ENCODE data around the gene GGTLC2.
"Not testable (repeated sequence)": the region's sequence is repeated elsewhere in the genome, so short reads cannot be mapped to it uniquely, and the experiment has no call there.

GGTLC2 gene

GRCh38 chr22:22674467-22674866 is 30.1 kb downstream of the GGTLC2 start:
- DNase-seq: no peak
- TF ChIP-seq POLR2A (IDR thresholded peaks at IDR 0.05; ENCODE audit: low read length) (no peak), GATA1 (IDR thresholded peaks at IDR 0.05; ENCODE audit: low read depth, low read length) (no peak)

DNA sequence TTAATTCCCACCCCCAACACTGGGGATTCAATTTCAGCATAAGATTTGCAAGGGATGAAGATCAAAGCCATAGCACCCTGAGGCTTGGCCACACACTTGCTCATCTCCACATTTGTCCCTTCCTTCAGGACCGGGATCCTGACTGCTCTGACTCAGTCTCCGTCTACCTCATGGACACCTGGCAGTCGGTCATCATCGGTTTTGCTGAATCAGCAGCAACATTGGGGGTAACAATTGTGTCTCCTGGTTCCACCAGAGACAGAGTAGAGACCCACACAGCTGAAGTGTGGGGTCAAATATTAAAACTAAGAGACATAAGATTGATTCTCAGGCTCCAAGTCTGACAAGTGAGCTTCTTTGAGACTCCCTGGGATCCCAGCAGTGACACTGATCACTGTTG is 34.6 kb downstream of the GGTLC2 start:
- DNase-seq: no peak
- TF ChIP-seq POLR2A (IDR thresholded peaks at IDR 0.05; ENCODE audit: low read length) (no peak), GATA1 (IDR thresholded peaks at IDR 0.05; ENCODE audit: low read depth, low read length) (no peak)

DNA sequence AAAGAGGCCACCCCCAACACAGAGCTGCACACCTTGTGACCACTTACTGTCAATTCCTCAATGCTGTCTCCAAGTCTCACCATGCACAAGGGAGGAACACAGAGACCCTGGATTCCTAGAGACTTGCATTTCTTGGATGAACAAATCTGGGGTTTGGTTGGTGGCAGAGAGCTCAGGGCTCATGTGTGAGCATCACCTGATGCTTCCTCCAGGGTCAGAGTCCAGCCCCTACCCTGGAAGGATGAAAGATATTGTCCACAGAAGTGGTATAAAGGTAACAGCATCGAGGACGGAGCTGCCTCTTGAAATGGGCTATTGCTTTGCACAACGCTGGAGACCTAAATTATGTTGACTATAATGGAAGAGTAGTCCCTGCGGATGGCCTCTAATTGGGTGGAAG is 36.0 kb downstream of the GGTLC2 start:
- no peak for DNase-seq
- no peak for TF ChIP-seq GATA1 (IDR thresholded peaks at IDR 0.05; ENCODE audit: low read depth, low read length)
- TF ChIP-seq POLR2A (IDR thresholded peaks at IDR 0.05; ENCODE audit: low read length): no peak

DNA sequence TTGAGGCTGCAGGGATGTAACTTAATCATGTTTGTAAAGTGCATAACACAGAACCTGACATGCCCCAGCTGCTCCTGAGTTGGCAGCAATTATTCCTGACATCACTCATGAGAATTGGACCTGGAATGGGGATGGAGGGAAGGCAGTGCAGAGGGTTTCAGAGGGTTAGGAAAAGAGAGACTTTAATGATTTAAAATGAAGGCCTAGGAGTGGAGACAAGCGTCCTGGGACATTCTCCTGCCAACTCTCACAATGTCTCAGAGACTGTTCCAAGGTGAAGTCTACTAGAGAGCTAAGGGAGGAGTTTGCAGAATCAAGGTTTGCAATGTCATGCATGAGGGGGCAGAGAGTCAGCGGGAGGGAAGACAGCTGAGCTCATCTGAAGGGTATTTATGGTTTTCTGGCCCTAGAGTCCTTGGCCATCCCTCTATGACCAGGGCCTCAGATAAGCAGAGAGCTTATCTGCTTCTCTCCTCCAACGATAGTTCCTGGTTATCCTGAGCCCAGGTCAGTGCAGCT is 36.9 kb downstream of the GGTLC2 start:
- TF ChIP-seq GATA1 (IDR thresholded peaks at IDR 0.05; ENCODE audit: low read depth, low read length) (no peak), POLR2A (IDR thresholded peaks at IDR 0.05; ENCODE audit: low read length) (no peak)
- no peak for DNase-seq

- TF ChIP-seq GATA1 (IDR thresholded peaks at IDR 0.05; ENCODE audit: low read depth, low read length): no peak
- TF ChIP-seq POLR2A (IDR thresholded peaks at IDR 0.05; ENCODE audit: low read length): no peak
- DNase-seq: no peak
These were observed 37.8 kb downstream of the GGTLC2 start for GRCh38 chr22:22682196-22682595.

DNA sequence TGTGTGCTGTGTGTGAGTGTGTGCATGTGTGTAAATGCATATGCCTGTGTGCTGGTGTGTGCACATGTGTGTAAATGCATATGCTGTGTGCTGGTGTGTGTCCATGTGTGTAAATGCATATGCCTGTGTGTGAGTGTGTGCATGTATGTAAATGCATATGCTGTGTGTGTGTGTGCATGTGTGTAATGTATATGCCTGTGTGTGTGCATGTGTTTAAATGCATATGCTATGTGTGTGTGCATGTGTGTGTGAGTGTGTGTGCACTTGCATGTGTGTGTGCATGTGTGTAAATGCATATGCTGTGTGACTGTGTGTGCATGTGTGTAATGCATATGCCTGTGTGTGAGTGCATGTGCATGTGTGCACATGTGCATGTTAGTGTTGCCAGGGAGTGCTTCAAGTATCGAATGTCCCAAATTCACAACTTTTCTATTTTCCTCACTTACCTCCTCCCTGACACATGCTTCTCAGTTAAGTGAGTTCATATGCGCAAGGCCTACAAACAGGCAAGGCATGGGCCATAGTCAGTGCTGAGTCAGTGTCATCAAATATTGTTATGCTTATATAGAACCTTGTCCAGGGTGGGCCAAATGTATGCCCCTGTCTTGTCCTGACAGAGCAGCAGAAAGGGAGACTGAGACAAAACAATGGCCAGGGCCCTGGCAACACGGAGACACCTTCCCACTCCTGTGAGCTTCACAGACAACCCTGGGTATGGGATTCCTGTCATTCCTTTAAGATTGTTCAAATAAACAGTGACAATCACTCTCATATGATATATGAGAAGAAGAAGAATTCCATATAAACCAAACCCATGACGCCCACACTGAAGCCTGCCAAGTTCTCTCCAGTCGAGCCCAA is 38.6 kb downstream of the GGTLC2 start:
- no peak for DNase-seq
- TF ChIP-seq POLR2A (IDR thresholded peaks at IDR 0.05; ENCODE audit: low read length): no peak
- TF ChIP-seq GATA1 (IDR thresholded peaks at IDR 0.05; ENCODE audit: low read depth, low read length): no peak

- TF ChIP-seq POLR2A (IDR thresholded peaks at IDR 0.05; ENCODE audit: low read length): no peak
- TF ChIP-seq GATA1 (IDR thresholded peaks at IDR 0.05; ENCODE audit: low read depth, low read length): no peak
- no peak for DNase-seq
These were observed 39.4 kb downstream of the GGTLC2 start for GRCh38 chr22:22683668-22684361.

- no peak for DNase-seq
- TF ChIP-seq GATA1 (IDR thresholded peaks at IDR 0.05; ENCODE audit: low read depth, low read length) (no peak), POLR2A (IDR thresholded peaks at IDR 0.05; ENCODE audit: low read length) (no peak)
These were observed 40.5 kb downstream of the GGTLC2 start for GRCh38 chr22:22684580-22685561.

DNA sequence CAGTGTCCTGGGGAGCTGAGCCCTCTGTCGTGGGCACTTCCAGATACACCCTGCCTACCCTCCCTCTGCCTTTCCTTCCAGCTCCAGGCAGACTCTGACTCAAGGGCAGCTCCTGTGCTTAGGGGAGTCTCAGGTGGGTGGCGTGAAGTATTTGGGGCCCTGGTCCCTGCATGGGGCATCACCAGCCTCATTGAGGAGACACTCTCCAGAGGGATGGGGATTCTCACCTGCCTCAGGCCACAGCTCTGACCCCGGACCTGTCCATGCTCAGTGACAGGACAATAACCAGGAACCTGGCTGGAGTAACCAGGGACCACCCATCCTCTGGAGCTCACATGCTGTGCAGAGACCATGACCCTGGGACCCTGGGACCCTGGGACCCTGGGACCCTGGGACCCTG is 41.2 kb downstream of the GGTLC2 start:
- no peak for TF ChIP-seq POLR2A (IDR thresholded peaks at IDR 0.05; ENCODE audit: low read length)
- DNase-seq: no peak

DNA sequence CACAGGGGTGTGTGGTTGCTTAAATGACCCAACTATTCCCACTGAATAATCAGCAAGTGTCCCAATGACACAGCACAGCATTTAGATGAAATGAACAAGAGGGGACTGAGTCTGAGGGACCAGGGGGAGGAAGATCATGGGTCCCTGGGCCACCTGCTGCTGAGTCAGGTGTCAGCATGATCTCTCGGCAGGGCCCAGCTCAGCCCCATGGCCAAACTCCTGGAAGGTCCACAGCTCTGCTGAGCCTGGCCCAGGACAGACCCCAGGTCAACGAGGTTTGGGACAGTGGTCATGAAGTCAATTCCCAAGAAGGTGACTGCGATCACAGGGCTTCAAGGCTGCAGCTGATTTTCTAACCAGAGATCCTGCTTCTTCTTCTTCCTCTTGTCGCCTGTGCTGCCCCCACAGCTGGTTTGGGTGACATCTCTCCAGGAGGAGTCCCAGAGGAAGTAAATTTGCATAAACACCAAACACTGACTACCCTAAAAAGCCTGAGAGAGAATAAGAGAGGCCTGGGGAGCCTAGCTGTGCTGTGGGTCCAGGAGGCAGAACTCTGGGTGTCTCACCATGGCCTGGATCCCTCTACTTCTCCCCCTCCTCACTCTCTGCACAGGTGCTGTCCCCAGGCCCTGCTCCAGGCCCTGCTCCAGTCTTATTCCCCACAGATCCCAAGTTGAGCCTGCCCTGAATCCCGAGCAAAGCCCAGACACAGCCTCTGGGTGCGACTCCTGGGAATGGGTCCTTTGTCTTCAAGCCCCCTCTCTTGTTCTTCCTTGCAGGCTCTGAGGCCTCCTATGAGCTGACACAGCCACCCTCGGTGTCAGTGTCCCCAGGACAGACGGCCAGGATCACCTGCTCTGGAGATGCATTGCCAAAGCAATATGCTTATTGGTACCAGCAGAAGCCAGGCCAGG is 42.0 kb downstream of the GGTLC2 start:
- not testable (repeated sequence) for DNase-seq

- peak; percentile 34 to 45 for DNase-seq
- TF ChIP-seq GATA1 (IDR thresholded peaks at IDR 0.05; ENCODE audit: low read depth, low read length) (no peak), POLR2A (IDR thresholded peaks at IDR 0.05; ENCODE audit: low read length) (no peak)
These were observed 43.5 kb downstream of the GGTLC2 start for GRCh38 chr22:22687638-22688500.

Data from erythroblast (primary cell).